ENCODE results near the gene CLTB.
"Not testable (repeated sequence)": the region's sequence is repeated elsewhere in the genome, so short reads cannot be mapped to it uniquely, and the experiment has no call there.

CLTB gene, protein sequence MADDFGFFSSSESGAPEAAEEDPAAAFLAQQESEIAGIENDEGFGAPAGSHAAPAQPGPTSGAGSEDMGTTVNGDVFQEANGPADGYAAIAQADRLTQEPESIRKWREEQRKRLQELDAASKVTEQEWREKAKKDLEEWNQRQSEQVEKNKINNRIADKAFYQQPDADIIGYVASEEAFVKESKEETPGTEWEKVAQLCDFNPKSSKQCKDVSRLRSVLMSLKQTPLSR

DNA sequence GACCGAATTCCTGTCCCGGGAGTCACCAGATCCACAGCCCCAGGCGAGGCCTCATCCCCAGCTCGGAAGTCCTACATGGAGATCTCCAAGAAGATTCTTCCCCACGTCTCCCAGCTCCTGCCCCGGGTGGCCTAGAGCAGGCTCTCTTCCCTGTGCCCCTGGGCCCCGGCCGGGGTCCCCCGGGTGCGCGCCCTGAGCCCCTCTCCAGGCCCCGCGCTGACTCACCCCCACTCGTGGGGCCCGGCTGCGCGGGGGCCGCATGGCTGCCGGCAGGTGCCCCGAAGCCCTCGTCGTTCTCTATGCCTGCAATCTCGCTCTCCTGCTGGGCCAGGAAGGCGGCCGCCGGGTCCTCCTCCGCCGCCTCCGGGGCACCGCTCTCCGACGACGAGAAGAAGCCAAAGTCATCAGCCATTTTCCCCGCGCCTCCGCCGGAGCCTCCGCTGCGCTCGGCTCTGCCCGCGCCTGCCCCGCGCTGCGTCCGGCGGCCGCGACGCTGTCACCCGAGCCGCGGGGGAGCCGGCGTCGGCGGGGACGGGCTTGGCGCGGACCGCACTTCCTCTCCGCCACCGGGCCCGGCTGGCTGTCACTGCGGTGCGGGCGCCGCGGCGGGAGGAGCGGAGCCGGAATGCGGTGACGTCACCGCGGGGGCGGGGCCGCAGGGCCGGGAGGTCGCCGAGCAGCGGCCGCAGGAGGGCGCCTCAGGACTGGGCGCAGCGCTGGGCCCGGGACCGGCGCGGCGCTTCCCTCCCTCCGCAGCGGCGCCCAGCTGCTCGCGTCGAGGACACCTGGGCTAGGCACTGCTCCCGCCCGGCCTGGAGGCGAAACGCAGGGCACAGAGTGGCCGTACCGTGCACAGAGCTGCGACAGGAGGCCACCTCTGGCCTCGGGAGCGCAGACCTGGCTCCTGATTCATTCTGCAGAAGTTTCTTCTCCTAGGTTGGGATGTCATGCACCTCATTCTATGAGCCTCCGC, at the start of gene CLTB:
Gene CLTB (minus strand): TSS at position 588 of the 973 bp plus-strand sequence. CDS start 176 bp downstream, at position 412.
- DNase-seq (ENCODE audit: low spot score), result peak; percentile 92

DNA sequence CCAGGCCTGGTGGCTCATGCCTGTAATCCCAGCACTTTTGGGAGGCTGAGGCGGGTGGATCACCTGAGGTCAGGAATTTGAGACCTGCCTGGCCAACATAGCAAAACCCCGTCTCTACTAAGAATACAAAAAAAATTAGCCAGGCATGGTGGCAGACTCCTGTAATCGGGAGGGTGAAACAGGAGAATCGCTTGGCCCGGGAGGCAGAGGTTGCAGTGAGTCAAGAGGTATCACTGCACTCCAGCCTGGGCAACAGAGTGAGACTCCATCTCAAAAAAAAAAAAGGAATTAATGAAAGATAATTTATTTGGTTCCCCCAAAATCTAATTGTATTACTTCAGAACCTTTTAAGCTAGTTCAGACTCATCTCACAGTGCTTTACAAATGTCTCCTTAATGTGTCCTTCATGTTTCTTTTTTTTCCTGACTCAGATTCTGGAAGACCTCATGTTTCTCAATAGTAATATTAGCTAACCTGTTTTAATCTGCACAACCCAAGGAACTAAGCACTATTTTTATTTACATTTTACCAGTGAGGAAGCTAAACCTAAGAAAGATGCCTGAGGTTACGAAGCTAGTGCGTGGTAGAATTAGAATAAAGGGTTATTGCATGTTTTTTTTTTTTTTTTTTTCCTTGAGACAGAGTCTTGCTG, 46.9 kb upstream of the CLTB start:
- no peak for DNase-seq (ENCODE audit: low spot score)

- no peak for DNase-seq (ENCODE audit: low spot score)
Measured at GRCh38 chr5:176461349-176461748, 45.0 kb upstream of the CLTB start.

DNA sequence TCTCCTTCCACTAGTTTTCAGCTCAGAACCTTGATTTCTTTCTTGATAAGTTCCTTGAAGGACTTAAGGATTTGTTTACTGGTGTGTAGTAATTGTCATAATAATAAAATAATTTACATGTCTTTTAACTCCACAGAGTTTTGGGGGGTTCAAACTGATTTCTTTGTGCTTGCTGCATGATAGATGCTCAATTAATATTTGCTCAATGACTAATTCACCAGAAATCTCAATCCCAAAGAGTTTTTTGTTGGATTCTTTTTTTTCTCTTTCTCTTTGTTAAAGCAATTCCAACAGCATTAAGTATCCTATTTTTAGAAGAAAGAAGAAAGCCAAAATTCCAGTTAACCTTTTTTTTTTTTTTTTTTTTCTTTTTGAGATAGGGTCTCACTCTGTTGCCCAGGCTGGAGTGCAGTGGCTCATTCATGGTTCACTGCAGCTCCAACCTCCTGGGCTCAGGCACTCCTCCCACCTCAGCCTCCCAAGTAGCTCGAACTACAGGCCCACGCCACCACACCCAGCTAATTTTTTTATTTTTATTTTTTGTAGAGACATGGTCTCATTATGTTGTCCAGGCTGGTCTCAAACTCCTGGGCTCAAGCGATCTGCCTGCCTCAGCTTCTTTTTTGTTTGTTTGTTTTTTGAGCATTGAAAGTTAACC, 42.7 kb upstream of the CLTB start:
- no peak for DNase-seq (ENCODE audit: low spot score)

DNA sequence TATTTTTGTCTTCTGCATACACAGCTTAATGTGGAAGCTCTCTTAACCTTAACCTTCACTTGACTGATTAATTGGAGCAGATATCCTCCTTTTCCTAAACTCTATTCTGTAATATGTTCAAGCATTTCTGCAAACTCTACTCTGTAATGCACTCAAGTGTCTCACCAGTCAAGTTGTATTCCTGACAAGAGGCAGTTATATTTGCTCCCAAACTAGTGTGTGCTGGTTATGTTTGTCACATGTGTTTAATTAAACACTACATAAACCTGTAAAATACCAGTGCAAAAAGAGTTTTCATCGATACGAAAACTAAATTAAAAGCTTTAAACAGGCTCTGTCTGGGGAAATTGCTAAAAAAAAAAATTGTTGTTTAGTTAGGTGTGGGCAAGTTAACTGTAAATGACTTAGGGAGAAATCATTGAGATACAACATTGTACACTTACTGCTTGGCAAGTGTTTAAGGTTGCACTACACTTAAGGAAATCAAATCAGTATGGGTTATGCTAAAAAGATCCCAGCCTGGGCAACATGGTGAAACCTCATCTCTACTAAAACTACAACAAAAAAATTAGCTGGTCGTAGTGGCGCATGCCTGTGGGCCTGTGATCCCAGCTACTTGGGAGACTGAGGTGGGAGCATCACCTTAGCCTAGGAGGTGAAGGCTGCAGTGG, 38.5 kb upstream of the CLTB start:
- no peak for DNase-seq (ENCODE audit: low spot score)

DNA sequence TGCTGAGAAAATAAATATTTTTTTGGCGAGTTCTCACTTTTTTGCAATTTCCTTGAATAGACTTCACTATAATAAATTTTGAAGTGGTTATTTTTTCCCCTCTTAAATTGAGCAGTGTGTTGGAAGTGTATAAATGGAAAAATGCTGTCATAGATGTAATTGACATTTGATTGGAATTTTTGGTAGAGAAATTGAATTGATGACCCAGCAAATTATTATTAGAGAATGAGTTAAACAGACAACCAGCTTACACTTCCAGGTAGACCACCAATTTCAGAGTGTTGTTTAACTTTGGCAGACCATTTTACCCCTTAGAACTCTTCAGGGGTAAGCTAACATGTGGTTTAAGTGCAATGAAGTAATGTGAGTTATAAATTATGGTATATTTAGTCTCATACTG, 33.7 kb upstream of the CLTB start:
- no peak for DNase-seq (ENCODE audit: low spot score)

- DNase-seq (ENCODE audit: low spot score), result peak; percentile 99
Measured at GRCh38 chr5:176447978-176448608, 31.8 kb upstream of the CLTB start, which contains the start of gene FAF2. FAF2 (plus strand) TSS chr5:176448385; CDS start chr5:176448408, 23 bp downstream.

DNA sequence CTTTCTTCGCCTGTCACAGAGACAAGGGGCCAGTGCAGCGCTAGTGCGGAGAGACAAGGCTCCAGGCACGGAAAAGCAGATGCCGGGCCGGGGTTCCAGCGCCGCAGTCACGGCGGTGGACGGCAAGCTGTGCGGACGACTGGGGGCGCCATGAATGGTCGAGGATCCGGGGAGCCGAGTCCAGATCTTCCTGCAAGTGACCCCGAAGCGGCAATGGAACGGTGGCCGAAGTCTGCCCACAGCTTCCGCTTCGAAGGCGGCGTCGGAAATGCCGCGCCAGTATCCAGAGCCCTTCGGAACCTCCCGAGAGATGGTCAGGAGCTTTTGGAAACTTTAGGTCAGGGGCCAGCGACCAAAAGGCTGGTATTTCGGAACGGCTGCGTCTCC, 31.2 kb upstream of the CLTB start:
- DNase-seq (ENCODE audit: low spot score), result no peak

DNA sequence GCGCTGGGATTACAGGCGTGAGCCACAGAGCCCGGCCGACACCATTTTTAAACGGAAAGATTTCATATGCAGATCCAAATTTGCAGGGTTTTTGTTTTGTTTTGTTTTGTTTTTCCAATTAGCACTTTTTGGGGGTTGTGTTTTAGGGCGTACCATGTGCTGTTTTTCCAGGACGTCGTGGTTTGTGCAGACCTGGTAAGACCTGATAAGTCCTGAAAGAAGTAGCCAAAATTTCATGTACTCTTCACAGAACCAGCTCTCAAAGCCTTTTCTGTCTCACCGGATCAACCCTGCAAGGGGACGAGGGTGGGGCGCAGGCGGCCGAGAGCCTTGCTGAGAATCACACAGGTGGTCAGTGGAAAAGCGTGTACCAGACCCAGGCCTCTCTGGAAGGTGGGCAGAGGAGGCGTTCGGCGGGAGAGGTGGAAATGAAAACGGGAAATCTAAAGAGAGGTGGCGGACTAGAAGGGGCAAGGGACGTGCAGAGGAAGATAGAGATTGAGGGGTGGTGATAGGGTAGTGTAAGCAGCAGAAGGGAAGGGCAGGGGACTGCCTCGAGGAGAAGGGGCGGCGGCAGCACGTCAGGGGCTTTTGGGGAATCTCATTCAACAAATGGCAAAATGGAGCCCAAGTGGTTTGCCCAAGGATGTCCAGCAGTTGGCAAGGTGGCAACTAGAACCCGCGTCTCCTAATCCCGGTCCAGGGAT, 30.7 kb upstream of the CLTB start:
- no peak for DNase-seq (ENCODE audit: low spot score)

DNA sequence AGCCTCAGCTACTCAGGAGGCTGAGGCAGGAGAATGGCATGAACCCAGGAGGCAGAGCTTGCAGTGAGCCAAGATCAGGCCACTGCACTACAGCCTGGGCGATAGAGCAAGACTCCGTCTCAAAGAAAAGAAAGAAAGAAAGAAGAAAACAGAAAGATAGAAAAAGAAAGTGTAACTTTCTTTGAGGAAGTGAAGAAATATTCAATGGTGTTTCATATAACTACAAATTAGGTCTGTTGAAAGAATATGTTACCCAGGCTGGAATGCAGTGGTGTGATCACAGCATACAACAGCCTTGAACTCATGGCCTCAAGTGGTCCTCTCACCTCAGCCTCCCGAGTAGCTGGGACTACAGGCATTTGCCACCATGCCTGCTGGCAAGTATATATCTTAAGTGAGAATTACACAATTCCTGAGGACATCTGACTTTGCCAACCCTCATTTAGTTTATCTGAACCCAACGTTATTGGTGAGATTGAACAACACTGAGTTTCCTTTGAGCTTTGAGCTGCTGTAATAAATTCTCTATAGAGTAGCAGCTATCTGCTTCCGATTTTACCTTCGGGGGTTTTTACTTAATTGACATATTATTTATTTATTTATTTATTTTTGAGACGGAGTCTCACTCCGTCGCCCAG, 29.8 kb upstream of the CLTB start:
- DNase-seq (ENCODE audit: low spot score), result no peak

GRCh38 chr5:176444742-176445141, 28.4 kb upstream of the CLTB start:
- DNase-seq (ENCODE audit: low spot score), result no peak

DNA sequence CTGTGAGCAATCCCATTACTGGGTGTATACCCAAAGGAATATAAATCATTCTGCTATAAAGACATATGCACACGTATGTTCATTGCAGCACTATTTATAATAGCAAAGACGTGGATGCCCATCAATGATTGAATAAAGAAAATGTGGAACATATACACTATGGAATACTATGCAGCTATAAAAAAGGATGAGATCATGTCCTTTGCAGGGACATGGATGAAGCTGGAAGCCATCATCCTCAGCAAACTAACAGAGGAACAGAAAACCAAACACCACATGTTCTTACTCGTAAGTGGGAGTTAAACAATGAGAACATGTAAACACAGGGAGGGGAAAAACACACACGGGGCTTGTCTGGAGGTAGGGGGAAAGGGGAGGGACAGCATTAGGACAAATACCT, 26.6 kb upstream of the CLTB start:
- not testable (repeated sequence) for DNase-seq (ENCODE audit: low spot score)

DNA sequence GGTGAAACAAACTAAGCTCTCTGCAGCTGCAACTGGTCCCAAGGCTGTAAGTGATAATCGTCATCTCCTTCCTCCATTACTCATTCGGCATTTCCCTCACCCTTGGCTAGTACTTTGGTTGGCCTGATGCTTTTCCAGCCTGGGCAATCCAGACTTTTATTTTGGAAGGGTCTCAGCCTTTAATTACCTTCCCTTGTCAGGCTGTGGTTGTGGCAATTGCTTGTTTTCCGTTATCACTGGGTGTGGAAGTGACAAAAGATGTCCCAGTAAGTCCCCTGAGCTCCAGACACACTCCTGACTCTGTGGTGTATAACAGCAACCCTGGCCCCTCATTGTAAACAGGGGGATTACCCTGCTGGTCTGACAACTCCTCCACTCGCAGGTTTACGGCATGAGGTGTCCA, 25.6 kb upstream of the CLTB start:
- no peak for DNase-seq (ENCODE audit: low spot score)

GRCh38 chr5:176440927-176441706, 24.8 kb upstream of the CLTB start:
- DNase-seq (ENCODE audit: low spot score), result no peak

DNA sequence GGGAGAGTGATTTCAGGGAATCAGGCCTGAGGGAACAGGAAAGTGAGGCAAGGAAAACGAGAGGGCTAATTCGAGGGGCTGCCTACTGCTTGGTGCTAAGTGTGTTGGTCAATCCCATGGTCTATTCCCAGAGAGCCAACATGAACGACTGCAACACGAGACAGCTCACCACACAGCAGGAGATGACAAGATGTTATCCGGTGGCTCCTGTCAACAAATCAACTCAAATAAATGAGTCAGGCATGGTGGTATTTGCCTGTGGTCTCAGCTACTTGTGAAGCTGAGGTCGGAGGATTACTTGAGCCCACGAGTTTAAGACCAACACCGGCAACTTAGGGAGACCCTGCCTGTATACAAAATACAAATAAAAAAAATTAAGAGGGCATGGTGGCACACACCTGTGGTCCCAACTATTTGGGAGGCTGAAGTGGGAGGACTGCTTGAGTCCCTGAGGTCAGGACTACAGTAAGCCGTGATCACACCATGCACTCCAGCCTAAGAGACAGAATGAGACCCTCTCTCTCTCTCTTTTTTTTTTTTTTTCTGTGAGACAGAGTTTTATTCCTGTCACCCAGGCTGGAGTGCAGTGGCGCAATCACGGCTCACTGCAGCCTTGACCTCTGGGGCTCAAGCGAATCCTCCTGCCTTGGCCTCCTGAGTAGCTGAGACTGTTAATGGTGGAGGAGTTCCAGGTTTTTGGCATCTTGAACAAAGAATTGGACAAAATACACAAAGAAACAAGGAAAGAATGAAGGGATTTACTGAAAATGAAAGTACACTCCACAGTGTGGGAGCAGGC, 22.8 kb upstream of the CLTB start:
- DNase-seq (ENCODE audit: low spot score), result no peak

DNA sequence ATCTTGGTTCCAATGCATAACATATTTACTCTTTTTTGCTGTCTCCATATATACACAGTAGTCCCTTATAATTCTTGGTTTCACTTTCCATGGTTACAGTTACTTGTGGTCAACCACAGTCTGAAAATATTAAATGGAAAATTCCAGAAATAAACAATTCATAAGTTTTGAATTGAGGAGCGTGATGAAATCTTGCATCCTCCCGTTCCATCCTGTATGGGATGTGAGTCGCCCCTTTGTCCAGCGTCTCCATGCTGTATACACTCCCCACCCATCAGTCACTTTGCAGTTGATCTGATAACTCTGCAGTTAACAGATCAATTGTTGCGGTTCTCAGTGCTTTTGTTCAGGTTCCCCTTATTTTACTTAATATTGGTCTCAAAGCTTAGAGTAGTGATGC, 20.3 kb upstream of the CLTB start:
- no peak for DNase-seq (ENCODE audit: low spot score)

- DNase-seq (ENCODE audit: low spot score), result no peak
Measured at GRCh38 chr5:176432707-176433106, 16.4 kb upstream of the CLTB start.

GRCh38 chr5:176429972-176430371, 13.6 kb upstream of the CLTB start:
- no peak for DNase-seq (ENCODE audit: low spot score)

All from germinal center (tissue), 1 donor.